Tracheal epithelial cell (primary cell): ENCODE data around the gene ANKRD45. TPM values are rescaled to one million over a fixed set of nuclear protein-coding genes. Genes with fewer than 3 reads are reported as not detected.

Source experiments
- total RNA-seq: library from RNA; depleted of rRNA; stranded (reverse); fragments of >200 nt; gene quantifications from 2 replicates; pipeline ENCODE4 v1.2.1, GENCODE V29; 2014

Gene ANKRD45
- 0.24 and 0.64 TPM in 2 replicates for total RNA-seq

GRCh38 chr1:173669491-173669941 is at the start of gene ANKRD45:
ANKRD45 (minus strand) TSS chr1:173669851; CDS start chr1:173659418, 10,433 bp downstream.

GRCh38 chr1:173714759-173715537 is 45.3 kb upstream of the ANKRD45 start, which contains the start of gene KLHL20:
KLHL20 (plus strand) TSS chr1:173714981; CDS start chr1:173716044, 1,063 bp downstream.

GRCh38 chr1:173635116-173635515 is 34.5 kb downstream of the ANKRD45 start, which contains the start of gene TEX50:
TEX50 (plus strand) TSS chr1:173635338; CDS start chr1:173635522, 184 bp downstream.

GRCh38 chr1:173603056-173603591 is 66.5 kb downstream of the ANKRD45 start, which contains the start of gene SLC9C2:
SLC9C2 (minus strand) TSS chr1:173603072; CDS start chr1:173601776, 1,296 bp downstream.

Other genes with a start within 250 kb of the ANKRD45 start
- gene PRDX6, start 192.5 kb downstream of the ANKRD45 start, total RNA-seq: 230 and 301 TPM in 2 replicates
- gene SLC9C2, start 66.8 kb downstream of the ANKRD45 start, total RNA-seq: not detected in 2 replicates
- gene TEX50, start 34.5 kb downstream of the ANKRD45 start, total RNA-seq: not detected in 2 replicates
- 20.2 and 31.3 TPM in 2 replicates for gene KLHL20, start 45.1 kb upstream of the ANKRD45 start, total RNA-seq
- gene DARS2, start 154.8 kb upstream of the ANKRD45 start, total RNA-seq: 20.0 and 20.5 TPM in 2 replicates
- gene CENPL, start 155.0 kb upstream of the ANKRD45 start, total RNA-seq: 5.3 and 7.5 TPM in 2 replicates
- gene GAS5, start 198.1 kb upstream of the ANKRD45 start, total RNA-seq: 501 and 2,372 TPM in 2 replicates
- gene ZBTB37, start 198.5 kb upstream of the ANKRD45 start, total RNA-seq: 2.9 and 3.4 TPM in 2 replicates
- gene SERPINC1, start 247.5 kb upstream of the ANKRD45 start, total RNA-seq: 0.24 TPM in 1 of 2 replicates, not detected in the other